Mononuclear cell (primary cell): Measurements from ENCODE around the gene DNAJC1. TPM values are rescaled to one million over a fixed set of nuclear protein-coding genes. Genes with fewer than 3 reads are reported as not detected.
"Not testable (repeated sequence)": the region's sequence is repeated elsewhere in the genome, so short reads cannot be mapped to it uniquely, and the experiment has no call there.

ENCODE experiments used
- H3K27me3 ChIP-seq: 2 replicates; pipeline ENCODE4 v1.6.0; 2011; ENCODE audit warnings: low read length, control low read depth; ENCODE audit not compliant: insufficient read depth
- H3K4me1 ChIP-seq: 2 replicates; pipeline ENCODE4 v1.5.1; 2011; ENCODE audit warnings: mild to moderate bottlenecking, low read length, control low read depth; ENCODE audit not compliant: insufficient read depth
- H3K4me3 ChIP-seq: 2 replicates; pipeline ENCODE4 v1.5.1; 2011; ENCODE audit warnings: mild to moderate bottlenecking, low read length, moderate library complexity
- H3K9me3 ChIP-seq: 2 replicates; pipeline ENCODE4 v1.5.1; 2011; ENCODE audit warnings: low read depth, mild to moderate bottlenecking, control low read depth, low read length
- total RNA-seq: library from RNA; depleted of rRNA; stranded (reverse); fragments of >200 nt; gene quantifications from one replicate; pipeline ENCODE4 v1.2.3, GENCODE V29; 2012

Gene DNAJC1, protein sequence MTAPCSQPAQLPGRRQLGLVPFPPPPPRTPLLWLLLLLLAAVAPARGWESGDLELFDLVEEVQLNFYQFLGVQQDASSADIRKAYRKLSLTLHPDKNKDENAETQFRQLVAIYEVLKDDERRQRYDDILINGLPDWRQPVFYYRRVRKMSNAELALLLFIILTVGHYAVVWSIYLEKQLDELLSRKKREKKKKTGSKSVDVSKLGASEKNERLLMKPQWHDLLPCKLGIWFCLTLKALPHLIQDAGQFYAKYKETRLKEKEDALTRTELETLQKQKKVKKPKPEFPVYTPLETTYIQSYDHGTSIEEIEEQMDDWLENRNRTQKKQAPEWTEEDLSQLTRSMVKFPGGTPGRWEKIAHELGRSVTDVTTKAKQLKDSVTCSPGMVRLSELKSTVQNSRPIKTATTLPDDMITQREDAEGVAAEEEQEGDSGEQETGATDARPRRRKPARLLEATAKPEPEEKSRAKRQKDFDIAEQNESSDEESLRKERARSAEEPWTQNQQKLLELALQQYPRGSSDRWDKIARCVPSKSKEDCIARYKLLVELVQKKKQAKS
- 50.1 TPM for total RNA-seq

GRCh38 chr10:22003177-22003963 lies at the start of gene DNAJC1:
TSS of gene DNAJC1 (minus strand) at chr10:22003730. CDS start at chr10:22003434, 296 bp downstream.
- H3K4me3 ChIP-seq: peak within 1 kb of the TSS; percentile 72
- H3K9me3 ChIP-seq: no peaks in the 10 kb centered on the region
- peaks cover 4% of the 10 kb centered on the region for H3K27me3 ChIP-seq
- peaks cover 34% of the 10 kb centered on the region for H3K4me1 ChIP-seq

GRCh38 chr10:22053048-22053447 lies 49.5 kb upstream of the DNAJC1 start:
- Histone ChIP-seq H3K4me1 (no peaks in the 10 kb centered on the region), H3K27me3 (no peaks in the 10 kb centered on the region), H3K9me3 (no peaks in the 10 kb centered on the region), H3K4me3 (no peak overlapping the region)

DNA sequence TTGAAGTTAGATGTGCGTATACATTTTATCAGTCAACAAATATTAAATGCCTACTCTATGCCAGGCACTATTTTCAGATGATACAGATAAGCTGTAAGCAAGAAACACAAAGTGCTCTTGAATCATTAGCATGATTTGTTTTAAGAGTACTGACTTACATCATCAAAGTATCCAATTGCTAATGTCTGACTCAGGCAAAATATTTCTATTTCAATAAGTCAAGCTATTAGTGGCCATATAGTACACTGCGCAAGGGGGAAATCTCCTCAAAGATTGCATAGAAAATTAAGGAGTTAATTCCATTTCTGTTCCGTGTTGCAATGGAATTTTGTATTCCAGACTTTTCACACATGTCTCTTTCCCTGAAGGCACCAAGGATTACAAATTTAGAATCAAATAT lies 46.1 kb upstream of the DNAJC1 start:
- Histone ChIP-seq H3K4me3 (no peak overlapping the region), H3K9me3 (no peaks in the 10 kb centered on the region), H3K27me3 (no peaks in the 10 kb centered on the region), H3K4me1 (no peaks in the 10 kb centered on the region)

DNA sequence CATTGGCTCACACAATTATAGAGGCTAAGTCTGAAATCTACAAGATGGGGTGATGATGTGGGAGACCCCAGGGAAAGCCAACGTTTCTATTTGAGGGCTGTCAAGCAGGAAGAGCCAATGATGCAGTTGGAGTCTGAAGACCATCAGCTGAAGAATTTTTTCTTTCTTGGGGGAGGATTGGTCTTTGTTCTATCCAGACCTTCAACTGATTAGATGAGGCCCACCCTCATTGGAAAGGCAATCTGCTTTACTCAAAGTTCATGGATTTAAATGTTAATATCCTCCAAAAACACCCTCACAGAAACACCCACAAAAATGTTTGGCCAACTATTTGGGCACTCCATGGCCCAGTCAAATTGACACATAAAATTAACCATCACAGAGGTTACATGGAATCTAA lies 44.3 kb upstream of the DNAJC1 start:
- H3K4me1 ChIP-seq: no peaks in the 10 kb centered on the region
- no peaks in the 10 kb centered on the region for H3K9me3 ChIP-seq
- H3K27me3 ChIP-seq: peaks cover 6% of the 10 kb centered on the region
- H3K4me3 ChIP-seq: no peak overlapping the region

DNA sequence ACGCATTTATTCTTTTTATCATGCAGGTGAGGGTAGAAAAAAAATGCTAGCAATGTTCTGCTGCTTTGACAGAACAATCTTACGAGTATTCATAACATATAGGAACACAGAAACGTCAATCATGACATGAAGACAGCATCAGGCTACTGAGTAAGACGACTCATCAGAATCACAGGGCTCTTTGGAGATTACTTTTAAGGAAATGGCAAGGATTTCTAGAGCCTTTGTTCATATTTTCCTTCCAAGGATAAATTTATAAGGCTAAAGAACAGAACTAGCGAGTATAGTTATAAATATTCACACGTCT lies 39.8 kb upstream of the DNAJC1 start:
- no peaks in the 10 kb centered on the region for H3K9me3 ChIP-seq
- H3K4me1 ChIP-seq: no peaks in the 10 kb centered on the region
- H3K4me3 ChIP-seq: no peak overlapping the region
- peaks cover 19% of the 10 kb centered on the region for H3K27me3 ChIP-seq

- Histone ChIP-seq H3K27me3 (peaks cover 19% of the 10 kb centered on the region), H3K9me3 (no peaks in the 10 kb centered on the region), H3K4me1 (no peaks in the 10 kb centered on the region), H3K4me3 (no peak overlapping the region)
Measured at GRCh38 chr10:22042557-22043326, 39.2 kb upstream of the DNAJC1 start.

DNA sequence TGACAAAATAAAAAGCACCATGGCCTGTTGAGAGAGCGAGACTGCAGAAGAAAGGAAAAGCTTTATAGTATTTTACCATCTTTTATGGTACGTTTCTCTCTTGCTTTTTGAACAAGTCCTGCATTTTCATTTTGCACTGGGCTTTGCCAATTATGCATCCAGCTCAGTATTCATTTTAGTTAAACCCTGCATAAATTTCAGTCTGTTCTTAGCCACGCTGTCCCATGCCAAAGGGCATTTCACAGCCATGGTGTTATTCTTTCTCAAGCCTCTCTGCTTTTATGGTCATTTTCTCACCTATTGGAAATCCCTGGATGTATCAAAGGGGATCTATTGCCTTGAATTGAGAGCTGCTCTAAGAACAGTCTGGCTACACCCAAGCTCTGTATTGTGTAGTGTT lies 30.8 kb upstream of the DNAJC1 start:
- H3K9me3 ChIP-seq: no peaks in the 10 kb centered on the region
- H3K27me3 ChIP-seq: peaks cover 7% of the 10 kb centered on the region

GRCh38 chr10:22032268-22032667 lies 28.7 kb upstream of the DNAJC1 start:
- H3K4me1 ChIP-seq, H3K9me3 ChIP-seq, H3K4me3 ChIP-seq: not testable (repeated sequence)
- H3K27me3 ChIP-seq: peaks cover 13% of the 10 kb centered on the region

More for the DNA sequence above, 30.8 kb upstream of the DNAJC1 start:
- Histone ChIP-seq H3K4me1 (no peaks in the 10 kb centered on the region), H3K4me3 (no peak overlapping the region)

GRCh38 chr10:22030421-22030820 lies 26.9 kb upstream of the DNAJC1 start:
- no peaks in the 10 kb centered on the region for H3K4me1 ChIP-seq
- no peaks in the 10 kb centered on the region for H3K9me3 ChIP-seq
- H3K4me3 ChIP-seq: no peak overlapping the region
- H3K27me3 ChIP-seq: peaks cover 15% of the 10 kb centered on the region

- Histone ChIP-seq H3K27me3 (peaks cover 14% of the 10 kb centered on the region), H3K4me1 (no peaks in the 10 kb centered on the region), H3K9me3 (no peaks in the 10 kb centered on the region), H3K4me3 (no peak overlapping the region)
Measured at GRCh38 chr10:22029445-22030236, 26.1 kb upstream of the DNAJC1 start.

GRCh38 chr10:22027364-22028238 lies 24.1 kb upstream of the DNAJC1 start:
- Histone ChIP-seq H3K4me3 (no peak overlapping the region), H3K9me3 (no peaks in the 10 kb centered on the region), H3K27me3 (peaks cover 9% of the 10 kb centered on the region), H3K4me1 (peaks cover under 1% of the 10 kb centered on the region)

GRCh38 chr10:22026287-22026686 lies 22.8 kb upstream of the DNAJC1 start:
- peaks cover 9% of the 10 kb centered on the region for H3K27me3 ChIP-seq
- no peaks in the 10 kb centered on the region for H3K9me3 ChIP-seq
- H3K4me3 ChIP-seq: no peak overlapping the region
- peaks cover 6% of the 10 kb centered on the region for H3K4me1 ChIP-seq

- H3K9me3 ChIP-seq: no peaks in the 10 kb centered on the region
- H3K27me3 ChIP-seq: peaks cover 3% of the 10 kb centered on the region
- H3K4me3 ChIP-seq: no peak overlapping the region
- H3K4me1 ChIP-seq: peaks cover 6% of the 10 kb centered on the region
Measured at GRCh38 chr10:22023508-22023907, 20.0 kb upstream of the DNAJC1 start.
